IMR-90 (cell line): Measurements from ENCODE around the gene RAI14.

ENCODE experiments used
- CEBPB ChIP-seq: IDR thresholded peaks from 2 replicates; pipeline ENCODE4 v1.6.1; 2012; ENCODE audit warnings: low read depth, low read length, improper control_type of control experiment
- CHD1 ChIP-seq: IDR thresholded peaks from 2 replicates; pipeline ENCODE4 v1.6.1; 2012; ENCODE audit warnings: low read depth, low read length, improper control_type of control experiment
- FOS ChIP-seq: fragments of 150-350 bp; IDR thresholded peaks from 2 replicates; pipeline ENCODE4 v1.6.1; 2016; ENCODE audit warnings: low read depth, low read length
- MAFK ChIP-seq: IDR thresholded peaks from 2 replicates; pipeline ENCODE4 v1.6.1; 2012; ENCODE audit warnings: low read depth, low read length, improper control_type of control experiment
- MAZ ChIP-seq: IDR thresholded peaks from 2 replicates; pipeline ENCODE4 v1.6.1; 2012; ENCODE audit warnings: low read depth, mild to moderate bottlenecking, low read length, improper control_type of control experiment, moderate library complexity, borderline replicate concordance
- MXI1 ChIP-seq: IDR thresholded peaks from 2 replicates; pipeline ENCODE4 v1.6.1; 2012; ENCODE audit warnings: low read depth, mild to moderate bottlenecking, low read length, moderate library complexity, borderline replicate concordance
- NFE2L2 ChIP-seq: fragments of 150-350 bp; IDR thresholded peaks from 2 replicates; pipeline ENCODE4 v1.6.1; 2016; ENCODE audit warnings: low read depth, mild to moderate bottlenecking, low read length
- POLR2A ChIP-seq: IDR thresholded peaks from 2 replicates; pipeline ENCODE4 v1.6.1; 2012; ENCODE audit warnings: mild to moderate bottlenecking, low read depth, low read length
- RFX5 ChIP-seq: IDR thresholded peaks from 2 replicates; pipeline ENCODE4 v1.8.0; 2012; ENCODE audit warnings: low read depth, mild to moderate bottlenecking, low read length, moderate library complexity
- SMC3 ChIP-seq: fragments of 150-350 bp; IDR thresholded peaks from 2 replicates; pipeline ENCODE4 v1.6.1; 2016; ENCODE audit warnings: low read depth, mild to moderate bottlenecking, antibody characterized with exemption, low read length, moderate library complexity
- TF ChIP-seq, protein P1 (sequence below): conservative IDR thresholded peaks from 2 replicates; pipeline ENCODE4 v1.5.1; 2012; ENCODE audit warnings: mild to moderate bottlenecking, low read depth, low read length, improper control_type of control experiment
- TF ChIP-seq, protein P2 (sequence below): fragments of 150-350 bp; IDR thresholded peaks from 2 replicates; pipeline ENCODE4 v1.6.1; 2017; ENCODE audit warnings: mild to moderate bottlenecking, antibody characterized with exemption, low read length, low read depth

DNA sequence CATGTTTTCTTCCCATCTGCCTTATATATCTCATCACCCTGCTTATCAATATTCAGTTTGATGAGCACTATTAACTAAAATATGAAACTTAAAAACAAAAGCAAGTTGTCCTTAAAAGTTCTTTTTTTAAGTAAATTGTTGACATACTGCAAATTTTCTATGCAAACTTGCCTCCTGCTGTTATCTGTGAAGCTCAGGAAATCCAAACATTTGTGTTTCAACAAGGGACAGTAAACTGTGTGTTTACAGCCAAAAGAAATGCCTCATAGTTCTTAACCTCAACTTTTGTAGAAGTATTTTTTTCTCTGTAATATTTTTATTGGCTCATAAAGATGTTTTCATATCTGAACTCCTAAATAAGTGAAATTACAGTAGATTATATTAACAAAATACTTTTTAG, 175.2 kb downstream of the RAI14 start:
- TF ChIP-seq, protein P1, sequence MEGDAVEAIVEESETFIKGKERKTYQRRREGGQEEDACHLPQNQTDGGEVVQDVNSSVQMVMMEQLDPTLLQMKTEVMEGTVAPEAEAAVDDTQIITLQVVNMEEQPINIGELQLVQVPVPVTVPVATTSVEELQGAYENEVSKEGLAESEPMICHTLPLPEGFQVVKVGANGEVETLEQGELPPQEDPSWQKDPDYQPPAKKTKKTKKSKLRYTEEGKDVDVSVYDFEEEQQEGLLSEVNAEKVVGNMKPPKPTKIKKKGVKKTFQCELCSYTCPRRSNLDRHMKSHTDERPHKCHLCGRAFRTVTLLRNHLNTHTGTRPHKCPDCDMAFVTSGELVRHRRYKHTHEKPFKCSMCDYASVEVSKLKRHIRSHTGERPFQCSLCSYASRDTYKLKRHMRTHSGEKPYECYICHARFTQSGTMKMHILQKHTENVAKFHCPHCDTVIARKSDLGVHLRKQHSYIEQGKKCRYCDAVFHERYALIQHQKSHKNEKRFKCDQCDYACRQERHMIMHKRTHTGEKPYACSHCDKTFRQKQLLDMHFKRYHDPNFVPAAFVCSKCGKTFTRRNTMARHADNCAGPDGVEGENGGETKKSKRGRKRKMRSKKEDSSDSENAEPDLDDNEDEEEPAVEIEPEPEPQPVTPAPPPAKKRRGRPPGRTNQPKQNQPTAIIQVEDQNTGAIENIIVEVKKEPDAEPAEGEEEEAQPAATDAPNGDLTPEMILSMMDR = no peak
- TF ChIP-seq MAZ (no peak), RFX5 (no peak), POLR2A (no peak), SMC3 (no peak), CEBPB (no peak), MXI1 (no peak), MAFK (no peak), CHD1 (no peak), NFE2L2 (no peak), FOS (no peak)
- TF ChIP-seq, protein P2, sequence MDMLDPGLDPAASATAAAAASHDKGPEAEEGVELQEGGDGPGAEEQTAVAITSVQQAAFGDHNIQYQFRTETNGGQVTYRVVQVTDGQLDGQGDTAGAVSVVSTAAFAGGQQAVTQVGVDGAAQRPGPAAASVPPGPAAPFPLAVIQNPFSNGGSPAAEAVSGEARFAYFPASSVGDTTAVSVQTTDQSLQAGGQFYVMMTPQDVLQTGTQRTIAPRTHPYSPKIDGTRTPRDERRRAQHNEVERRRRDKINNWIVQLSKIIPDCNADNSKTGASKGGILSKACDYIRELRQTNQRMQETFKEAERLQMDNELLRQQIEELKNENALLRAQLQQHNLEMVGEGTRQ = no peak
